ENCODE data around the gene SLC12A3.
"Not testable (repeated sequence)": the region's sequence is repeated elsewhere in the genome, so short reads cannot be mapped to it uniquely, and the experiment has no call there.

SLC12A3 gene

DNA sequence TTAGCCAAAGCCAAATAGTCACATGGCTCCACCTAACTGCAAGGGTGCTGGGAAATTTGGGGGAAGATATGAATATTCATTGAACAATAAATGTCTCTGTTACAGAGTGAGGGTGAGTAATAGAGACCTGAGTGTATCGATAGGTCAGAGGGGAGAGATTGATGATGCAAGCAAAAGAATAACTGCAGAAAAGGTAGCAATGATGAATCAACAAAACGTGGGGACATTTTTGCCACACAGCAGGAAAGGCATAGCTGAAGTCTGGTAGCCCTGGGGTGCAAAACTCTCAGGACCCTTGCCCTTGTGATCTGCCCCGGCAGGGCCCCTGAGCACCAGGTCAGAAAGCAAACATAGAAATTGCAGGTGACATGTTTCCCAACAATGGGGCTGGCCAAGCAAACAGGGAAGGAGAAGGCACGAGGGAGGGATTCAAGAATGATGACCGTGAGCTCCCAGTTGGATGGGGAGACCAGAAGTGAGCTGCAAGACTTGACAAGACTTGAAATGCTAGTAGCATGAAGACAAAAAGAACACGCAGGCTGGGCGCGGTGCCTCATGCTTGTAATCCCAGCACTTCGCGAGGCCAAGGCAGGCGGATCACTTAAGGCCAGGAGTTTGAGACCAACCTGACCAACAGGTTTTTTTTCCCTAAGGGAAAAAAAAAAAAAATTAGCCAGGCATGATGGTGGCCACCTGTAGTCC is 54.2 kb downstream of the SLC12A3 start:
- no peak for DNase-seq (ENCODE audit: low spot score)

DNA sequence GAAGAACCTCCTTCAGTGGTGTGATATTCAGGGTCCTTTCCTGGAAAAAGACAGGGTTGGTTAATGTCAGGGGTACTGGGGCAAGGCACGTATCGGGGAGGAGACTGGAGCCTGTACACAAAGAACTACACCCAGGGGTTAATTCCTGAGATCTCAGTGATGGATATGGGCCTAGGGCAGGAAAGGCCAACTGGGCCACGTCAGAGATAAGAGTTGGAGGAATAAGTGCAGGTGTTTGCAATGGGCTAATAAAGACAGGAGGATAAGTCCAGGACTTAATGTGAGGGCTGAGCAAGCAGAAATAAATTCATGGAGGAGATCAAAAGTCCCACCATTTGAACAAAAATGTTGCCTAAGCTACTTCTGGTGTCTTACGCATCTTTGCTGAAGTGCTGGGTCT is 56.6 kb downstream of the SLC12A3 start:
- DNase-seq (ENCODE audit: low spot score) = no peak

DNA sequence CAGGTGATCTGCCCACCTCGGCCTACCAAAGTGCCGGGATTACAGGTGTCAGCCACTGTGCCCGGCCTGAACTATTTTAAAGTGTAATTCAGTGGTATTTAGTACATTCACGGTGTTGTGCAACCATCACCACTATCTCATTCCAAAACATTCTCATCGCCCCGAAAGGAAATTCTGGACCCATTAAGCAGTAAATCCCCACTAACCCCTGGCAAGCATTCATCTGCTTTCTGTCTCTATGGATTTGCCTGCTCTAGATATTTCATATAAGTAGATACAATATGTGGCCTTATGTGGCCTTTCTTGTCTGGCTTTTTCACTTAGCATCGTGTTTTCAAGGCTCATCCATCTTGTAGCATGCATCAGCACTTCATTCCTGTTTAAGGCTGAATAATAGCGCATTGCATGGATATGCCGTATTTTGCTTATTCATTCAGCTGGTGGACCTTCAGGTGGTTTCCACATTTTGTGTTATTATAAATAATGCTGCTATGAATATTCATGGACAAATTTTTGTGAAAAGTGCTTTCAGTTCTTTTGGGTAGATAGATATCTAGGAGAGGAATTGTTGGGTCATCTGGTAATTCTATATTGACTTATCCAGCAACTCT is 58.6 kb downstream of the SLC12A3 start:
- DNase-seq (ENCODE audit: low spot score) = no peak

DNA sequence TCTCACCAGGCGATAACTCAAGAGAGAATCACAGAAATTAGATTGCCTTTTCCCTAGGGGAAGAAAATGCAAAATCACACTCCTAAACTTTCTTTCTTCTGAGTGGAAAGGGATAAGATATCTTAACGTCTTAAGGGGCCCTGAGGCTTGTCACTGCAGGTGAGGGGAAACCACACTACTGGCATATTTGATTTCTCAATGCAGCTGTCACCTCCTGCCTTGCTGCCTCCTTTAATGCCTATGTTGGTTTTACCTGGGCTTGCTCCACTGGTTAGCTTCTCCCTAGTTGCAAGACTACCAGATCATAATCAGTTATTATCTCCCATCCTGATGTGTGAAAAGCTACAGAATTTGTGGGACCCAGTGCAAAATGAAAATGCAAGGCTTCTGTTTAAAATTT is 62.5 kb downstream of the SLC12A3 start:
- DNase-seq (ENCODE audit: low spot score) = no peak

DNA sequence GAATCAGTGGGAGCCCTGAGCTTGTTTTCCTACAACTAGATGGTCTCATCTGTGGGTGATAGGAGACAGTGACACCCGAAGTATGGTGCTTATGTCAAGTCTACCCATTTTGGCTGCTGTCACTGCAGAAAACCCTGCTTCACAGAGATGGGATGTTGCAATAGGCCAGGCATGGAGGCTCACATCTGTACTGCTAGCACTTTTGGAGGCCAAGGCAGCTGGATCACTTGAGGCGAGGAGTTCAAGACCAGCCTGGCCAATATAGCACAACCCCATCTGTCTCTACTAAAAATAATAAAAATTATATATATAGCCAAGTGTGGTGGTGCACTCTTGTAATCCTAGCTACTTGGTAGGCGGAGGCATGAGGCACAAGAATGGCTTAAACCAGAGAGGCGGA is 64.6 kb downstream of the SLC12A3 start:
- DNase-seq (ENCODE audit: low spot score) = no peak

DNA sequence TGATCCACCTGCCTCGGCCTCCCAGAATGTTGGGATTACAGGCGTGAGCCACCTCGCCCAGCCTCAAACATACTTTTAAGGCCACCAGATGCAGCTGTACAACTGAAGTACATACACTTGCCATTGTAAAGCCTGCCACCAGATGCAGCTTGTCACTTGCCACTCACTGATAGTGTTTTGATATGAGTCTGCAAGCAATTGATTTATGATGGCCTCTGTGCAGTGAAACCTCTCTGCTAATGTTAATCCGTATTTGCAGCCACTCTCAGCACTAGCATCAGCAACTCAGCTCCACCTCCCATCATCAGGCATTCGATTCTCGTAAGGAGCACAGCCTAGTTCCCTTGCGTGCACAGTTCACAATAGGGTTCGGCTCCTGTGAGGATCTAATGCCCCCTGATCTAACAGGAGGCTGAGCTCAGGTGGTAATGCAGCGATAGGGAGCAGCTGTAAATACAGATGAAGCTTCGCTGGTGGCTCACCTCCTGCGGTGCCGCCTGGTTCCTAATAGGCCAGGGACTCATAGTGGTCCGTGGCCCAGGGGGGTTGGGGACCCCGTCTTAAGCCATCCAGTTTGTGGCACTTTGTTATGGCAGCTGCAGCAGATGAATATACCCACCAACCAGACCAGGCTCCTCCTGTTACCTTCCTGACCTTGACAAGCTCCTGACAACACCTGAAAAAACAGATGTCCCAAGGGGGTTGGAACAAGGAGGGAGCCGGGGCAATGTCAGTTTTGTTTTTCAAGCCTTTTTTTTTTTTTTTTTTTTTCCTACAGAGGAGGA is 65.7 kb downstream of the SLC12A3 start:
- no peak for DNase-seq (ENCODE audit: low spot score)

- no peak for DNase-seq (ENCODE audit: low spot score)
These were observed 66.4 kb downstream of the SLC12A3 start for GRCh38 chr16:56931271-56931891.

GRCh38 chr16:56931892-56932720 is 67.1 kb downstream of the SLC12A3 start, which contains the start of gene HERPUD1:
Gene HERPUD1 (plus strand): TSS chr16:56932142. CDS start chr16:56932245, 103 bp downstream.
- peak; percentile 95 for DNase-seq (ENCODE audit: low spot score)

DNA sequence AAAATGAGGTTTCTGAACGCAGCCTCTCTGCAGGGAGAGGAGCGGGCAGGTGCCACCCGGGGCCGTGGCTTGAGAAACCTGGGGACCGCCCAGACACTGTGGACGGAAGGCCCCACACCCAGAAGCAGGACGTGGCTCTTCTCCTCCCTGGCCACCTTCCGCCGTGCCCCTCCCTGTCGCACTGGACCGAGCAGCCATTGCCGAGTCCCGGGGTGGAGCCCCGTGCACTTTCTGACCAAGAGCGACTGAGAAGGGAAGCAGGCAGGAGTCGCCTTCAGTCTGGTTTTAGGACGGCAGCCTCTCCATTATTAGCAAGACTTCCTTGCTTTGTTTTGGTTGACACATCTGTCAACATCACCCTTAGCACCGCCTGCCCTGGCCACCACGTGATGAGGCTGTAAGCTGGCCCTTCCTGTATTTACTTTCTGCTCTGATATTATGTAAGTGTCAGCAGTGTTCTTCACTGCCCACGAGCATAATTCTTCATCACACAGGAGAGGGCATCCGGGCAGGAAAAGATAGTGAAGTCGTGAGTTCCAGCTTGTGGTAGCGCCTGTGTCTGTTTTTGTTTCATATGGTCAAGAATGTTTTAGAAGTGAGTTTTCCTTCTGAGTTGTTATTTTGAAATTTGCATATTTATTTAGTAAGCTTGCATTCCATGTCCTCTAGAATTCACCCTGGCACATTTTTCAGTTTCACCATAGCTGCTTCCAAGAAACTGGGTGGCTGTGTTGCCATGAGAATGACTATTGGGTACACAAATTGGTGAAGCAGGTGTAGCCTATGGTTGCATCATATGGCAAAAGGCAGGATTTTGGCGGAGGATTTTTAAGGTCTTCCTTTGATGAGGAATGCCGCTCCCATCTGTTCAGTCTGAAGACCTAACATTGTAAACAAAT is 68.0 kb downstream of the SLC12A3 start:
- peak; percentile 84 for DNase-seq (ENCODE audit: low spot score)

DNA sequence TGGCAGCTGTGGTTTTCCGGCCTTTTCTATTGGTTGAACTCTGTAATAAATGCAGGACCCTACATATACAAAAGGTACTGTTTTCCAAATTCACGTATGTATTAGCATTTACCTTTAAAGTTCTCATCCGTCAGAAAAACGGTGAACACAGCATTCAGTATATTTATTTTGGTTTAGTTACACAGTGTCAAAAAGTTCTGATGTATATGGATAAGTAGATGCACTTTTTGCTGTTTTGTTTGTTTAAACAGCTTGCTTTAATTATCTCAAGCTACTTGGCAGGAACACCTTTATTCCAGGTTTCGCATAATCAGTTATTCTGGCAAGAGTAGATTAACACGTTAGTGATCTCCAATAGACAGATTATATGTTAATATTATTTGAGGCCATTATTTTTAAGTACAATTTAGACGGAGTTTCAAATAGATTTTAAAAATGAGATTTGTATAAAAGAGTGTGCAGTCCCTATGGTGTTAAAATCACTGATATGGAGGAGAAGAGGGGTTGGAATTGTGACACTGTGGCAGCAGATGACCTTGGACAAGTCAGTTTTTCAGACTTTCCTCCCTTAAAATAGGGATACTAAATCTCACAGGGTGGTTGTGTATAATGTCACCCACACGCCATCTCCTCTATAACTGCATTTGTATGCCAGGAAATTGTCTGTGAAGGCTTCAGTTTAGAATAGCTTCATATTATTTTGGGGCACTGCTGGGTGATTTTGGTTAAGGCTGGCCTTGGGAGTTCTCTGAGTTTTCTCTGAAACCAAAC is 69.0 kb downstream of the SLC12A3 start:
- DNase-seq (ENCODE audit: low spot score) = no peak

- not testable (repeated sequence) for DNase-seq (ENCODE audit: low spot score)
These were observed 69.7 kb downstream of the SLC12A3 start for GRCh38 chr16:56934599-56935145.

GRCh38 chr16:56935201-56935600 is 70.2 kb downstream of the SLC12A3 start:
- no peak for DNase-seq (ENCODE audit: low spot score)

DNA sequence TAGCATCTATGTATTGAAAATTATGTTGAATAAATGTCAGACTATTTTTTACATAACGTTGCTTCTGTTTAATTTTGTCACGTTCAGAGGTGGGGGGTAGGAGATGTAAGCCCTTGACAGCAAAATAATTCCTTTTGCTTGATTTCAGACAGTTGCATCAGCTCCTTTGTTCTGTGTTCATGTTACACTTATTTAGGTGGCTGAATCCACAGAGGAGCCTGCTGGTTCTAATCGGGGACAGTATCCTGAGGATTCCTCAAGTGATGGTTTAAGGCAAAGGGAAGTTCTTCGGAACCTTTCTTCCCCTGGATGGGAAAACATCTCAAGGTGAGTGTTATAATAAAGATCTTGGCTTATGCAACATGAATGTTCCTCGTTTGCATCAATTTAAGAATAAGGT is 71.5 kb downstream of the SLC12A3 start:
- no peak for DNase-seq (ENCODE audit: low spot score)

DNA sequence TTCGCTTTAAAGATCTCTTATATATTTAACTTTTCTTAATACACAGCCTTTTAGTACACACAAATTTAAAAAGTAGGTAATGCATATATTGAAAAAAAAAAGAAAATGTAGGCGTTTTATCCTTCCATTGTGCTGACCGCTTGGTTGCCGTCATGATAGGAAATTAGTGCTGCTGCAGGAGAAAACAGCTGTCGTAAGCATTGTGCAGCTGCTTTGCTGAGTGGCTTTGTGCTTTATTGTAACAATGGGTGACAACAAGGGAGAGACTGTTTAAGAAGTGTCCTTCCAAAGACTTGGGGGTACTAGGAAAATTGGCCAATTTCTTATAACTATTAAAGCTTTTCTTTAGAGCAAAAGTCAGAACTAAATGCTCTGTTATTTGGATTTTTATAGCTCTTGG is 71.9 kb downstream of the SLC12A3 start:
- no peak for DNase-seq (ENCODE audit: low spot score)

DNA sequence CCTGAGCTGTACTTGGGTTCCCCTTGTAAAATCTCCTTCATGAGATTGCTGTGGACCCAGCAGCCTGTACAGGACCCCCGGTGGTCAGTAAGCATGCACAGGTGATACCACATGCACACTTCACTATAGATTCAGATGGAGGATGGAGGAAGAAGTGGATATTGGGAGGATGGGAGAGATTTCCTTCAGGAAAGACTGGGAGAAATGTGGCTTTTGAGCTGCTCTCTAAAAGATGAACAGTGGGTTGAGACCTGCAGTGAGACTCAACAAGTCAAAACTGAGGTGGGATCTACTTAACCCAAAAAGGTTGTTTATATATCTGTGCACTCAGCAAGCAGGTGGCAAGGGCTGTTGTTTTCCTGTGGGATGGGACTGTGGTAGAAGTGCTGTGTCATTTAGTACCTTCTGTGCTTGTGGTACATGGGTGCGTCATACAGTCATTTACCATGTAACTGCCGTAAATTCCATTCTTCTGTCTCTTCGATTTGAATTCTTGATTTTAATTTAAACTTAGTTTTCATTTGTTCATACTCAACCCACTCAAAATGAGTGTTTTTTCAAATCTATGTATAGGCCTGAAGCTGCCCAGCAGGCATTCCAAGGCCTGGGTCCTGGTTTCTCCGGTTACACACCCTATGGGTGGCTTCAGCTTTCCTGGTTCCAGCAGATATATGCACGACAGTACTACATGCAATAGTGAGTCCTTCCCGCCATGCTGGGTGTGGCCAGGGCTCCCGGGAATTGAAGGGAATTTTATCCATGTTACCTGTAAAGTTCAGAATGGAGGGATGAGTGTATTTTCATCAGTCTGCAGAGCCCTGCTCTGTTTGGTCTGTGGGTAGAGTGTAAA is 73.9 kb downstream of the SLC12A3 start:
- DNase-seq (ENCODE audit: low spot score) = no peak

GRCh38 chr16:56939801-56940200 is 74.8 kb downstream of the SLC12A3 start:
- no peak for DNase-seq (ENCODE audit: low spot score)

DNA sequence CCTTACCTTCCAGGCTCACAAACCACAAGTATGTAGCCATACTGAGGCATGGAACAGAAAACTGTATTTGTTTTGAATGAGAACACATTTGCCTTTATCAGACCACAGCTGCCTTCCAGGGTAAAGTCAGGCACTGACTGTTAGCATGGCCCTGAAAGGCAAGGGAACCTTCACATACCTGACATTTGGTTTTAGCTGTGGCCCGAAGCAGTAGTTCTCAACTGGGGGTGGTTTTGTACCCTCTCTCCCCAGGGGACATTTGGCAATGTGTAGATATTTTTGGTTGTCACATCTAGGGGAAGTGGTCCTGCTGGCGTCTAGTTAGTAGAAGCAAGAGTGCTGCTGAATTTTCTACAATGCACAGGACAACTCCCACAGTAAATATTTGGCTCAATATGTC is 76.1 kb downstream of the SLC12A3 start:
- no peak for DNase-seq (ENCODE audit: low spot score)

- DNase-seq (ENCODE audit: low spot score) = no peak
These were observed 76.9 kb downstream of the SLC12A3 start for GRCh38 chr16:56941856-56942331.

All from kidney capillary endothelial cell (primary cell).